ENCODE measurements around the gene YIF1A. TPM values are rescaled to one million over a fixed set of nuclear protein-coding genes. Genes with fewer than 3 reads are reported as not detected.

YIF1A gene
- total and polyA plus RNA-seq, 2 experiments from 2014 or later: 132 to 265 TPM

GRCh38 chr11:66335531-66336233 is 46.7 kb upstream of the YIF1A start:
- Histone ChIP-seq H3K9me2 (replicated peaks; ENCODE audit: insufficient read depth) (no peaks in the 10 kb centered on the region), H3K9me3 (ENCODE audit: low read depth) (no peaks in the 10 kb centered on the region), H3K27me3 (no peaks in the 10 kb centered on the region), H2AFZ (no peak overlapping the region), H3K27ac (peak overlapping the region; percentile 81), H3K36me3 (replicated peaks; ENCODE audit: insufficient read depth, low read depth) (no peaks in the 10 kb centered on the region), H3K79me2 (peaks cover 7% of the 10 kb centered on the region), H3K4me2 (peak overlapping the region; percentile 96), H3K4me1 (ENCODE audit: insufficient read depth) (peaks cover 19% of the 10 kb centered on the region), H4K20me1 (ENCODE audit: insufficient read depth, poor library complexity, severe bottlenecking) (no peaks in the 10 kb centered on the region), H3K4me3 (peak overlapping the region; percentile 27)
- no peak for TF ChIP-seq EZH2 (IDR thresholded peaks at IDR 0.05; ENCODE audit: borderline replicate concordance)
- TF ChIP-seq, protein P1, sequence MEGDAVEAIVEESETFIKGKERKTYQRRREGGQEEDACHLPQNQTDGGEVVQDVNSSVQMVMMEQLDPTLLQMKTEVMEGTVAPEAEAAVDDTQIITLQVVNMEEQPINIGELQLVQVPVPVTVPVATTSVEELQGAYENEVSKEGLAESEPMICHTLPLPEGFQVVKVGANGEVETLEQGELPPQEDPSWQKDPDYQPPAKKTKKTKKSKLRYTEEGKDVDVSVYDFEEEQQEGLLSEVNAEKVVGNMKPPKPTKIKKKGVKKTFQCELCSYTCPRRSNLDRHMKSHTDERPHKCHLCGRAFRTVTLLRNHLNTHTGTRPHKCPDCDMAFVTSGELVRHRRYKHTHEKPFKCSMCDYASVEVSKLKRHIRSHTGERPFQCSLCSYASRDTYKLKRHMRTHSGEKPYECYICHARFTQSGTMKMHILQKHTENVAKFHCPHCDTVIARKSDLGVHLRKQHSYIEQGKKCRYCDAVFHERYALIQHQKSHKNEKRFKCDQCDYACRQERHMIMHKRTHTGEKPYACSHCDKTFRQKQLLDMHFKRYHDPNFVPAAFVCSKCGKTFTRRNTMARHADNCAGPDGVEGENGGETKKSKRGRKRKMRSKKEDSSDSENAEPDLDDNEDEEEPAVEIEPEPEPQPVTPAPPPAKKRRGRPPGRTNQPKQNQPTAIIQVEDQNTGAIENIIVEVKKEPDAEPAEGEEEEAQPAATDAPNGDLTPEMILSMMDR (IDR thresholded peaks at IDR 0.05; ENCODE audit: poor library complexity): no peak
- no peak for TF ChIP-seq EZH2phosphoT487 (IDR thresholded peaks at IDR 0.05; ENCODE audit: low read depth, severe bottlenecking, unreplicated experiment)
- 22% methylated on average over 28 of the region's 35 CpGs for WGBS (ENCODE audit: low lambda C conversion rate, missing lambda C conversion rate)
- DNase-seq (ENCODE audit: low spot score): peak; percentile 49

DNA sequence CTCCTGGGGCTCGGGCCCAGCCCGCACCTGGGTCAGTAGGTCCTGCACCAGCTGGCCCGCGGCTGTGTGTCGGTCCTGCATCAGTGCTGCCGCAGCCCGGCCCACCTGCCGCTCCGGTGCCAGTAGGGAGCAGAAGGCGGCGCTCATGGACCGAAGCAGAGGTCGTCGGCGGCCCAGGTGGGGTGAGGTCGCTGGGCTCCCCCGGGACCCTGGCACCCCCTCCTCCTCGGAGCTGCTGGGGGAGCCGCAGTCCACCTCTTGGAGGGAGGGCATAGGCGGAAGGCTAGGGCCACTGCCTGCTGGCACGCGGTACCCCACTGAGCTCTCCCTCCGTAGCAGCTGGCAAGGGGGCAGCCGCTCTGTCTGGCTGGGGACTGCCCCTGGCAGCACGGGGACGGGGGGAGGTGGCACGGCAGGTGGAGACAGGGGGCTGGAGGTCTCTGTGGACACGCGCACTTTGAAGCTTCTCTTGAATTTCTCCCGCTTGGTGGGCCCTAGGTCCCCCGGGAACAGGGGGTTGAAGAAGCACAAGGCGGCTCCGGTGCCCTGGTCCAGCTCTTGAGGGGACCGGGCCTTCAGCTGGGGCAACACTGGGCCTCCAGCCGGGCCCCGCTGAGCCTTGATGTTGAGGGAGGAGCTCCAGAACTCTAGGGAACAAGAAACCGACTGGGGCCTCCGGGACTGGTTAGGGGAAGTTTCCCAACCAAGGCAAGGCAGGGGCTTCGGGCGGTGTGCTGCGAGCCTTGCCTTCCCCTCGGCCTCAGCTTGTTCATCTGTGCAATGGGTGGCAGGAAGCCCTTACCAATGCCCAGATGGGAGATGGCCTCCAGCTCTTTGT is 45.9 kb upstream of the YIF1A start:
- Histone ChIP-seq H3K9me3 (ENCODE audit: low read depth) (no peaks in the 10 kb centered on the region), H3K36me3 (replicated peaks; ENCODE audit: insufficient read depth, low read depth) (no peaks in the 10 kb centered on the region), H4K20me1 (ENCODE audit: insufficient read depth, poor library complexity, severe bottlenecking) (no peaks in the 10 kb centered on the region), H3K79me2 (peaks cover 7% of the 10 kb centered on the region), H3K4me3 (no peak overlapping the region), H3K4me1 (ENCODE audit: insufficient read depth) (peaks cover 19% of the 10 kb centered on the region), H3K4me2 (peak overlapping the region; percentile 96), H3K9me2 (replicated peaks; ENCODE audit: insufficient read depth) (no peaks in the 10 kb centered on the region), H3K27me3 (no peaks in the 10 kb centered on the region), H3K27ac (peak overlapping the region; percentile 81), H2AFZ (no peak overlapping the region)
- TF ChIP-seq, protein P1 (IDR thresholded peaks at IDR 0.05; ENCODE audit: poor library complexity): no peak
- TF ChIP-seq EZH2 (IDR thresholded peaks at IDR 0.05; ENCODE audit: borderline replicate concordance): no peak
- TF ChIP-seq EZH2phosphoT487 (IDR thresholded peaks at IDR 0.05; ENCODE audit: low read depth, severe bottlenecking, unreplicated experiment): no peak
- peak; percentile 12 for DNase-seq (ENCODE audit: low spot score)
- 86% methylated on average over 41 of the region's 42 CpGs for WGBS (ENCODE audit: low lambda C conversion rate, missing lambda C conversion rate)

DNA sequence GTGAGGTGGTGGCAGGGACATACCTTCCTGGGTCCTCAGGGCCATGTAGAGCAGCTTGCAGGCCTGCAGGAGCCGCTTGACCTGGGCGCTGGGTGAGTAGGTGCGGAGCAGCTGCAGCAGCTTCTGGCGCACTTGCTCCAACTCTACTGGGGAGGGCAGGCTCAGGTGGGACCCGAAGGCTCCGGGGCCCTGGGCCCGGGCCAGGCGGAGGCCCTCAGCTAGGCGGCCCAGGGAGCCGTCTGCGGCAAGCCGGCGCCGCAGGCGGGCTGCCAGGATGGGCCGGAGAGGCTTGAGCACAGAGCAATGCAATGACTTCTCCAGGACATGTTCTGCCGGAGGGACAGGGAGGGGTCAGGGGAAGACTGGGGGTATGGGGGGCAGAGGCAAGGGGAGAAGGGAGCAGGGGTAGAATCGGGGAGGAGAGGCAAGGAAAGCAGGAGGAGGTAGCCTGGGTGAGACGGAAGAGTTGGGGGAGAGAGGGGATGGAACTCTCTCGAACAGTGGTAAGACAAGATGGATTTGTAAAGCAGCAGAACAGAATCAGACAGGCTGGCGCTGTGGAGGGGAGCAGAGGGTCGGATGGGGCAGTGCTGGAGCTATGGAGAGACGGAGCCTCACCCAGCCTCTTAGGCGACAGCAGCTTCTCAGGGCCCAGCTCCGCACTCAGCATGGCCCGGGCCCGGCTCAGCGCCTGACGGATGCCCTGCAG is 45.1 kb upstream of the YIF1A start:
- no peak overlapping the region for H3K4me2 ChIP-seq
- H3K36me3 ChIP-seq (replicated peaks; ENCODE audit: insufficient read depth, low read depth): no peaks in the 10 kb centered on the region
- no peak overlapping the region for H3K4me3 ChIP-seq

More for the DNA sequence above, 45.1 kb upstream of the YIF1A start:
- DNase-seq (ENCODE audit: low spot score): no peak
- Histone ChIP-seq H3K4me1 (ENCODE audit: insufficient read depth) (peaks cover 19% of the 10 kb centered on the region), H3K27ac (no peak overlapping the region), H3K9me3 (ENCODE audit: low read depth) (no peaks in the 10 kb centered on the region), H3K79me2 (peaks cover 7% of the 10 kb centered on the region), H2AFZ (no peak overlapping the region), H3K9me2 (replicated peaks; ENCODE audit: insufficient read depth) (no peaks in the 10 kb centered on the region), H4K20me1 (ENCODE audit: insufficient read depth, poor library complexity, severe bottlenecking) (no peaks in the 10 kb centered on the region), H3K27me3 (no peaks in the 10 kb centered on the region)
- 94% methylated on average over 26 of the region's 29 CpGs for WGBS (ENCODE audit: low lambda C conversion rate, missing lambda C conversion rate)
- TF ChIP-seq EZH2 (IDR thresholded peaks at IDR 0.05; ENCODE audit: borderline replicate concordance) (no peak), EZH2phosphoT487 (IDR thresholded peaks at IDR 0.05; ENCODE audit: low read depth, severe bottlenecking, unreplicated experiment) (no peak)
- TF ChIP-seq, protein P1 (IDR thresholded peaks at IDR 0.05; ENCODE audit: poor library complexity): no peak

Data from hepatocyte (in vitro differentiated cells).